Activated gamma-delta T cell (primary cell): ENCODE measurements around the gene HPS6.
"Not testable (repeated sequence)": the region's sequence is repeated elsewhere in the genome, so short reads cannot be mapped to it uniquely, and the experiment has no call there.

Experiments used
- DNase-seq: peaks from one replicate; lab custom pipeline; 2025; lab: John Stamatoyannopoulos, UW
- total RNA-seq, 2 donors: gene quantifications; one replicate each; lab custom pipeline; 2026; lab: John Stamatoyannopoulos, UW

HPS6 gene
- total RNA-seq = 47.5 to 48.3 reads per million in 2 donors

- DNase-seq = peak; percentile 81
Measured at GRCh38 chr10:102064868-102065560, at the start of gene HPS6. Gene HPS6, plus strand, starts transcription at chr10:102065349. Its CDS starts 126 bp downstream, at chr10:102065475.

DNA sequence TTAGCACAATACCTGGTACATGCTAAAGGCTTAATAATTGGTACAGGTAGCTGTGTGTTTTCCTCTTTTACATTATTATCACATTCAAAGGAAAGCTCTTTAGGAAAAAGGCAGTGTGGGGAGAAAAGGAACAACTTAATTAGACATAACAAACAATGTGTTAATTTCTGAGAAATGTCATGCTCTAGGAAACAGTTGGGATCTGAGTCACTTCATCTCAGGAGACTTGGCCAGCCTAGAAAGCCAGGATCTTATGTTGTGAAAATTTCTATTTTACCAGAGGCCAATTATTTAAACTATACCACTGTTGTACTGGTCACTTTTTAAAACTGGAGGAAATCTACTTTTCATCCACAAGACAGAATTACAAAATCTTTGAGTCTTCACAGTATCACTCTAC, 48.7 kb upstream of the HPS6 start:
- DNase-seq = no peak

GRCh38 chr10:102017295-102017694, 47.9 kb upstream of the HPS6 start:
- no peak for DNase-seq

- DNase-seq = no peak
Measured at GRCh38 chr10:102020938-102021337, 44.2 kb upstream of the HPS6 start.

DNA sequence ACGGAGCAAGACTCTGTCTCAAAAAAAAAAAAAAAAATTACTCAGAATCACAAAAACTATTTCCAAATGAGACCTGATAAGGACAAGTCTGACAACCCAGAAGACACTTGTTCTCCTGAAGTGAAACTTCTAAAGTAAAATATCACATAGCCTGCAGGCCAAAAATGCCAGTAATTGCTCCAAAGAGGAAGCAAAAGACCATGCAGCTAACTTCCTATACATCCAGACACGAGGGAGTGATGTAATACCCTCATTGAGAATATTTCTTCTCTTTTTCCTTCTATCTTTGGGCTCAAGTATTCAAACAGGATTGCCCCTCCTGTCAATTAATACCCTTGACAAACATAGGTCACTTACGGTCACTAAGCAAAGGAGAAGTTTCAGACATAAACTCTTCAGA, 40.4 kb upstream of the HPS6 start:
- no peak for DNase-seq

DNA sequence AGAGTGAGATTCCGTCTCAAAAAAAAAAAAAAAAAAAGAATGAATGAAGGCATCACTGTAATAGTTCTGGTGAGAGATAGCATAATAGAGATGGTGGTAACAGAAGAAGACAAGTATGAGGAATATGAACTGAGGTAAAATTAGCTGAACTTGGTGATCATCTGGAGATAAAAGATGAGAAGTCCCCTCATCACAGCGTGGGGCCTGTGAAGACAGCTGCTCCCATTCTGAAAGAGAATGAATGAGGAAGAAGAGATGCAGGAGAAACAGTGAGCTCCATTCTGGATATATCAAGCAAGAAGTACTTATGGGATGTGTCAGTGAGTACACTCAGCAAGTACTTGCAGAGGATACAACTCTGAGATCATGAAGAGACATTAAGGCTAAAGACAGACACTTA, 37.9 kb upstream of the HPS6 start:
- no peak for DNase-seq

DNA sequence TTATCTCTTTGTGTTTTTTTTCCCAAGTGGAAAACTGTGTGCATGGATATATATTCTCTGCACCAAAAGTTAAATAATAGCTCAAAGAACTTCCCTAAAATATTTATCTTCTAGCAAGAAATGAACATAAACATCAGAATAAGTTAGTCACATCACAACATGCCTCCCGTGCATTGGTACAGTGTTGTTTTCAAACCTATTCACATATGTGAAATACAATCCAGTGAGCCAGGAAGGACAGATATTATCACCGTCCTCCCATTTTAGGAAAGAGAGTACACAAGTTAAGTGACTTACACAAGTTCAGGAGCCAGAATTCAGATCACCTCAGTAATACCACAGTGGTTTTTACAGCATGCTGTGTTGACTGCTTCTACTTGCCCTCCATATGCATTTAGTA, 31.4 kb upstream of the HPS6 start:
- DNase-seq = no peak

DNA sequence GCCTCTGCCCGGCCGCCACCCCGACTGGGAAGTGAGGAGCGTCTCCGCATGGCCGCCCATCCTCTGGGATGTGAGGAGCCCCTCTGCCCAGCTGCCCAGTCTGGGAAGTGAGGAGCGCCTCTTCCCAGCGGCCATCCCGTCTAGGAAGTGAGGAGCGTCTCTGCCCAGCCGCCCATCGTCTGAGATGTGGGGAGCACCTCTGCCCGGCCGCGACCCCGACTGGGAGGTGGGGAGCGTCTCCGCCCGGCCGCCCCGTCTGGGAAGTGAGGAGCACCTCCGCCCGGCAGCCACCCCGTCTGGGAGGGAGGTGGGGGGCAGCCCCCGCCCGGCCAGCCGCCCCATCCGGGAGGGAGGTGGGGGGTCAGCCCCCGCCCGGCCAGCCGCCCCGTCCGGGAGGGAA, 29.3 kb upstream of the HPS6 start:
- not testable (repeated sequence) for DNase-seq

DNA sequence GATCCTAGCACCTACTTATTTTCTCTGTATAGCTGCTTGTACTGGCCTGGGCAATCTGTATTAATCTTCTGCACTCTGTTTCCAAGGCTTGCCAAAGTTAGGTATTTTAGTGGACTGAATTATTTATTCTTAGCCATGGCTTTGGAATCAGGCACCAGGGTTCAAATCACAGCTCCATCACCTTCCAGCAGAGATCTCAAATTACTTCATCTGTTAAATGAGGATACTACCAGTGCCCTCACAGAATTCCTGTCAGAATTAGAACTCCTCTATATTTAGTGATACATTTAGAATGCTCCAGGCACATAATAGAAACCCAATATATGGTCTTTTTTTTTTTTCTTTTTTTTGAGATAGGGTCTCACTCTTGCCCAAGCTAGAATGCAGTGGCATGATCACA, 26.7 kb upstream of the HPS6 start:
- no peak for DNase-seq

DNA sequence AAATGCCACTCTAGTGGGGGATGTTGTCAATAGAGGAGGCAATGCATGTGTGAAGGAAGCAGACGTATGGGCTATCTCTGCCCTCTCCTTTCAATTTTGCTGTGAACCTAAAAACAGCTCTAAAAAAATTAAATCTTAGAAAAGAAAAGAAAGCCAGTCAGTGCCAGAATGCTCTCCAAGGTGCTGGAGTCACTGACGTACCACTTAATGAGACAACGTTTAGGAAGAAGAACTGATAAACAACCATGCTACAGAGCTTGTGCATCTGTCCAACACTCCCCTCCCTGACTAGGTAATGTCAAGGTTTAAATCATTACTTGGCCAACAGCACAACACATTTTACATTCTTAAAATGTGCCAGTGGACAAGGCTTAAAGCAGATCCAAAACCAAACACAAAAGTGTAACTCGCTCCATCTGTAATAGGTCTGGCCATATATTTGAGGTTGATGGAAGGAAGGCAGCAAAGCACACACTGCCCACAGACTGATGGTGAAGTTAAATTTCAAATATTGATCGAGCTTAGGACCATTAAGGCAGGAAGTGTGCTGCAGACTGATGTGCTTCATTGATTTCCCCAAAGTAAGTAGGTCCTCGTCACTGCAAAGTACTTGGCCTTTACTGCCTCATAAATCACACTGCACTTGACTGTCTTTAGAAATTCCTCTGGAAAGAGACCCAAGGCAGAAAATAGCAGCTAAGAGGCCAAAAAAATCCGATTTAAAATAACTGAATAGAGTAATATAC, 24.7 kb upstream of the HPS6 start:
- no peak for DNase-seq

DNA sequence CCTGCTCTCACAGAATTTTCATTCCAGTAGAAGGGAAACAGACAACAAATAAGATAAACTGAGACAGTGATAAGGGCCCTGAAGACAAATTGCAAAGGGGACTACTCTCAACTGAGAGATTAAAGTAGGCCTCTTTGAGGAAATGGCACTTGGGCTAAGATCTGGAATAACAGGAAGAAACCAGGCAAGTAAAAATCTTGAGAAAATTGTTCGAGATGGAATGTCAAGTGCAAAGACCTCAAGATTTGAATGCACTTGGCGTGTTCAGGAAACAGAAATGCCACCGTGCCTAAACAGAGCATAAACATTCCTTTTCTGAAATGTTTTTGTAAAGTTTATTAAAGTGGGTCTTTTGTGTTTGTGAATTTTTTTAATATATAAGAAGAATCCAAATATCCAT, 19.9 kb upstream of the HPS6 start:
- no peak for DNase-seq

- no peak for DNase-seq
Measured at GRCh38 chr10:102046095-102046494, 19.1 kb upstream of the HPS6 start.

- not testable (repeated sequence) for DNase-seq
Measured at GRCh38 chr10:102054881-102055646, 10.1 kb upstream of the HPS6 start.

DNA sequence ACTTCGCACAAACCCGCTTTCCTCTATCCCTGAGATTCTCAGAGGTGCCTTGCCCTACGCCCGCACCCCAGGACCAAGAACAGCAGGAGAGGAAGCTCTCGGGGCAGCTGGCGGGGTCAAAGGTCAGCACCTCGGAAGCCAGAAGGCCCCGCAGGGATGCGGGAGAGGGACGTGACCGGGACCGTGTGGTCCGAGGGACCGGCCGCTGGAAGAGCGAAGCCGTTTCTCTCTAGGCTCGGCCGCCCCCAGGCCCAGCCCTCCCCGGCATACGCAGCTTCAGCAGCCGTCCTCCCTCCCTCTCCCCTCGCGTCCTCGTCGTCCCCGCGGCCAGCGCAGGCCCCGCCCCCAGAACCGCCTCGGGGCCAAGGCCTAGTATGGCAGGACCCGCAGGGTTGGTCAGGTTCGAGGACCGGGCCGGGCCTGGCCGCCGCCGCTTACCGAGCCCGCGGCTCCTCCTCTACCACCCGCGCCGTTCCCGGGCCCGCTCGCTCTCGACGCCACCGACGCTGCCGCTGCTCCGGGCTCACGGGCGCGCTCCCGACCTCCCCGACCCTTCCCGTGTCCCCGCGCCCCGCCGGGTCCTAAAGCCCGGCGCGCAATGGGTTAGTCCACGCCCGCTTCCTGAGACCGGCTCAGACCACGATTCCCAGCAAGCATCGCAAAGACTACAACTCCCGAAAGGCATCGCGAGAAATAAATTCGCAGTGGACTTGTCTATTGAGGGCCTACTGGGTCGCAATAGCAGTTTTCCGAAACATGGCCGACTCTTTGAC, 9.3 kb upstream of the HPS6 start, which contains the start of gene ARMH3:
Gene ARMH3 (minus strand): TSS at position 527 of the 773 bp plus-strand sequence. CDS start 16,059 bp downstream, outside the sequence.
- peak; percentile 77 for DNase-seq

- DNase-seq = no peak
Measured at GRCh38 chr10:102059987-102060386, 5.2 kb upstream of the HPS6 start.

DNA sequence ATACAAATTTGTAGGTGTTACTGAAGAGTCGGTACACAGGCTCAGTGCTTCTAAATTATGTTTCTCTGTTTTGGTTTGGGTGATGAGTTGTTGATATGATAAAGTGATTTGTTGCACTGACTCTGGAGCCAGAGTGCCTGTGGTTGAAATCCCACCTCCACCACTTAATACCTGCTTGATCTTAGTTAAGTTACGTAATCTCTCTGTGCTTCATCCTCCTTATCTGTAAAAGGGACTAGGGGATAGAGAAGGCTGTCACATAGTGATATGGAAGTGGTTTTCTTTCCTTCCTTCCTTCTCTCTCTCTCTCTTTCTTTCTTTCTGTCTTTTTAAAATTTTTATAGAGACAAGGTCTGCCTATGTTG, 664 bp upstream of the HPS6 start:
- DNase-seq = no peak

GRCh38 chr10:102065561-102066398, 631 bp downstream of the HPS6 start:
- DNase-seq = no peak

DNA sequence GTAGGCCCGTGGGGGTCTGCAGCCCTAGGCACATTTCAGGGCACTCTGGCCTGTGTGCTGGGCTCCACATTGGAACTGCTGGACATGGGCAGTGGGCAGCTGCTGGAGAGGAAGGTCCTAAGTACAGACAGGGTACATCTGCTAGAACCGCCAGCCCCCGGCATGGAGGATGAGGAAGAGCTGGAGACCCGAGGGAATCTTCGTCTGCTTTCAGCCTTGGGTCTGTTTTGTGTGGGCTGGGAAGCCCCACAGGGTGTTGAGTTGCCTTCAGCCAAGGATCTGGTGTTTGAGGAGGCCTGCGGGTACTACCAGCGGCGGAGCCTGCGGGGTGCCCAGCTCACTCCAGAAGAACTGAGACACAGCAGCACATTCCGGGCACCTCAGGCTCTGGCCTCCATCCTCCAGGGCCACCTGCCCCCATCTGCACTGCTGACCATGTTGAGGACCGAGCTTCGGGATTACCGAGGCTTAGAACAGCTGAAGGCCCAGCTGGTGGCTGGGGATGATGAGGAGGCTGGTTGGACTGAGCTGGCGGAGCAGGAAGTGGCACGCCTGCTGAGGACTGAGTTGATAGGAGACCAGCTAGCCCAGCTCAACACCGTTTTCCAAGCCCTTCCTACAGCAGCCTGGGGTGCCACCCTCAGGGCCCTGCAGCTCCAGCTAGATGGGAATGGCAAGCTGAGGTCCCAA, 1.4 kb downstream of the HPS6 start:
- no peak for DNase-seq

DNA sequence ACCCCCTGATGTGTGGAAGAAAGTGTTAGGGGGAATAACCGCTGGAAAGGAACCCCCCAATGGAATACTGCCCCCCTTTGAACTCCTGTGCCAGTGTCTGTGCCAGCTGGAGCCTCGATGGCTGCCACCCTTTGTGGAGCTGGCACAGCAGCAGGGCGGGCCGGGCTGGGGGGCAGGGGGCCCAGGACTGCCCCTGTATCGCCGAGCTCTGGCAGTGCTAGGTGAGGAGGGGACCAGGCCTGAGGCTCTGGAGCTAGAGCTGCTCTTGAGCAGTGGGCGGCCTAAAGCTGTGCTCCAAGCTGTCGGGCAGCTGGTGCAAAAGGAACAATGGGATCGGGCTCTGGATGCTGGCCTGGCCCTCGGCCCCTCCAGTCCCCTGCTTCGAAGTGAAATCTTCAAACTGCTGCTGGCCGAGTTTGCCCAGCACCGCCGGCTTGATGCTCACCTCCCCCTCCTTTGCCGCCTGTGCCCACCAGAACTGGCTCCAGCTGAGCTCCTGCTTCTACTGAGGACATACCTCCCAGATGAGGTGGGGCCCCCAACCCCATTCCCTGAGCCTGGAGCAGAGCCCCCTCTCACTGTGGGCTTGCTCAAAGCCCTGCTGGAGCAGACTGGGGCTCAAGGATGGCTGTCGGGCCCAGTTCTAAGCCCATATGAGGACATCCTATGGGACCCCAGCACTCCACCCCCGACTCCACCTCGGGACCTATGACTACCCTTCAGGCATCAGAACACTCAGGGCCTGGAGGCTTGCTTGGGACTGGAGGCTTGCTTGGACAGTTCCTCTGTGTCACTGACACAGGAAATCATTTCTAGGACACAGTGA, 2.2 kb downstream of the HPS6 start:
- no peak for DNase-seq
